SK-N-SH treated with all-trans-retinoic acid at 6 μM for 48 hours (cell line): Measurements from ENCODE around the gene LDLRAP1.

ENCODE experiments used
- CREB5 ChIP-seq: fragments of 250-450 bp; sonication (Bioruptor Pico); IDR thresholded peaks from 2 replicates; pipeline ENCODE4 v1.5.1; 2020; ENCODE audit warnings: low read depth, mild to moderate bottlenecking, moderate library complexity
- CSDC2 ChIP-seq: fragments of 250-450 bp; sonication (Bioruptor Pico); IDR thresholded peaks from 2 replicates; pipeline ENCODE4 v1.5.0; 2020; ENCODE audit warnings: mild to moderate bottlenecking, moderate library complexity
- SNAI2 ChIP-seq: fragments of 250-450 bp; sonication (Bioruptor Pico); IDR thresholded peaks from 2 replicates; pipeline ENCODE4 v1.5.0; 2020; ENCODE audit warnings: mild to moderate bottlenecking, moderate library complexity
- TSHZ2 ChIP-seq: fragments of 250-450 bp; sonication (Bioruptor Pico); IDR thresholded peaks from 2 replicates; pipeline ENCODE4 v1.5.0; 2020; ENCODE audit warnings: mild to moderate bottlenecking, moderate library complexity
- ZC3H10 ChIP-seq: fragments of 250-450 bp; sonication (Bioruptor Pico); IDR thresholded peaks from 2 replicates; pipeline ENCODE4 v1.5.1; 2021; ENCODE audit warnings: mild to moderate bottlenecking, moderate library complexity
- ZNF565 ChIP-seq: fragments of 450-650 bp; formaldehyde crosslinking; conservative IDR thresholded peaks from 2 replicates; pipeline ENCODE4 v1.5.0; 2020; ENCODE audit warnings: low read depth, mild to moderate bottlenecking, moderate library complexity
- ZNF8 ChIP-seq: fragments of 450-650 bp; formaldehyde crosslinking; IDR thresholded peaks from 2 replicates; pipeline ENCODE4 v1.5.0; 2020; ENCODE audit warnings: mild to moderate bottlenecking, moderate library complexity

- TF ChIP-seq ZNF8 (CRISPR knock-in tag), result no peak
- TF ChIP-seq TSHZ2 (CRISPR knock-in tag), result no peak
- TF ChIP-seq CSDC2, result no peak
- TF ChIP-seq SNAI2 (CRISPR knock-in tag), result no peak
- no peak for TF ChIP-seq ZNF565
- TF ChIP-seq CREB5 (CRISPR knock-in tag), result no peak
- TF ChIP-seq ZC3H10, result no peak
Measured at GRCh38 chr1:25570798-25571521, 27.6 kb downstream of the LDLRAP1 start.
